Fibroblast of pulmonary artery (primary cell): ENCODE data around the gene SLC27A1.
A peak's percentile ranks its signal among the peaks of the same experiment; 100 is the strongest.

Source experiments
- DNase-seq: peaks from one replicate; pipeline ENCODE4 v3.0.0-alpha.2; 2010; ENCODE audit warnings: low read depth
- H3K4me3 ChIP-seq: replicated peaks from 2 replicates; pipeline ENCODE4 v1.5.1; 2011; ENCODE audit warnings: low read depth, mild to moderate bottlenecking, control low read depth, low read length, moderate library complexity
- CTCF ChIP-seq: IDR thresholded peaks from 2 replicates; pipeline ENCODE4 v1.5.1; 2011; ENCODE audit warnings: mild to moderate bottlenecking, control low read depth, low read length, inconsistent platforms; ENCODE audit errors: missing control alignments

Gene SLC27A1

DNA sequence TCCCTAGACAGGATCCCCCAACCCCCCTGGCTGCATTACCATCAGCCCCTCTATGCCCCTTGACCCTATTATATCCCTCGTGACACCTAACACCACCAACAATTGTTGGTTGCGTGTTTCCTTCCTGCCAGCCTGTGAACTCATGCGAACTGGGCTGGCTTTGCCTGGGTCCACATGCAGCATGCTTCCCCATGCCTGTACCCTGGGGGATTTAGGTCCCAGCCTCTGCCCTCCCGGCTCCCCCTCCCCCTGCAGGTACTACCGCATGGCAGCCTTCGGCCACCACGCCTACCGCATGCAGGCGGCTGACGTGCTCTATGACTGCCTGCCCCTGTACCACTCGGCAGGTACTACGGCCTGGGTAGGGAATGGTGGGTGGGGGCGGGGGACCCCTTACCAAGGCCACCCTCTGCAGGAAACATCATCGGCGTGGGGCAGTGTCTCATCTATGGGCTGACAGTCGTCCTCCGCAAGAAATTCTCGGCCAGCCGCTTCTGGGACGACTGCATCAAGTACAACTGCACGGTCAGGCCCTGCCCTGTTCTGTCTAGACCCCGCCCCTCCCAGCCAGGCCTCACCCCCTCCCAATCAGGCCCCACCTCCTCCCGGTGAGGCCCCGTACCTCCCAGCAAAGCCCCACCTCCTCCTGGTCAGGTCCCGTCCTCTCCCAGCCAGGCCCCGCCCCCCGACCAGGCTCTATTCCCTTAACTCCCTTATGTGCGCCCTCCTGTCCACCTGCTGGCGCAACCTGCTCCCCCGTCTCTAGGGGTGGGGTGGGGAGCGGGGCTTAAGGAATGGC, 18.5 kb downstream of the SLC27A1 start:
- peak; percentile 34 for DNase-seq
- TF ChIP-seq CTCF: no peak
- H3K4me3 ChIP-seq: no peak overlapping the region

DNA sequence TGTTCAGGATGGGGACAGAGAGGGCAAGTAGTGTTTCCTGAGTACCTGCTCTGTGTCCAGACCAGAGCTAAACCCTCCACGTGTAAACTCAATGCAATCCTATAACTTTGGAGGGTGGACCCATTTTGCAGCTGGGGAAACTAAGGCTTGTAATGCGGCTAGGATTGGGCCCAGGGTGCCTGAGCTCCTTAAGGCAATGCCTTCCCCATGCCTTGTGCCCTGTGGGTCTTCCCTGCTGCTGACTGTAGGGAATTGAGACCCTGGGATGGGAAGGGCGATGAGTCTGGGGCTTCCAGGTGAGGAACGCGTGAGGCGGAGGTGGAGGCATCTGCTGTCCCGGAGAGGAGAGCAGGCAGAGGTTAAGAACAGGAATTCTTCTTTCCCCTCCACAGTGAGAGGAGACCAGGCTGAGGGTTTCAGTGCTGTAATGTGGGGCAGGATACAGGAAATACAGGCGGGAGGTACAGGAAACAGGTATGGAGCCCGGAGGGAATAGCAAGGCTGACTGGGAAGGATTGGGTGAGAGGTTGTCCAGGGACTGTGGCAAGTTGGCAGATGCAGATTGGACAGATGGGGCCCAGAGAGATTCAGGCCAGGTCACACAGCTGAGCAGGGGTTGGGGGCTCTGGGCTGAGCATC, 19.2 kb downstream of the SLC27A1 start:
- DNase-seq: no peak
- no peak for TF ChIP-seq CTCF
- H3K4me3 ChIP-seq: no peak overlapping the region

GRCh38 chr19:17490411-17490810, 20.1 kb downstream of the SLC27A1 start:
- no peak for DNase-seq
- H3K4me3 ChIP-seq: no peak overlapping the region
- no peak for TF ChIP-seq CTCF

- TF ChIP-seq CTCF: no peak
- H3K4me3 ChIP-seq: no peak overlapping the region
- no peak for DNase-seq
Observed at GRCh38 chr19:17491287-17491686, 21.0 kb downstream of the SLC27A1 start.

- no peak overlapping the region for H3K4me3 ChIP-seq
- no peak for TF ChIP-seq CTCF
Observed at GRCh38 chr19:17495639-17496296, 25.4 kb downstream of the SLC27A1 start.

DNA sequence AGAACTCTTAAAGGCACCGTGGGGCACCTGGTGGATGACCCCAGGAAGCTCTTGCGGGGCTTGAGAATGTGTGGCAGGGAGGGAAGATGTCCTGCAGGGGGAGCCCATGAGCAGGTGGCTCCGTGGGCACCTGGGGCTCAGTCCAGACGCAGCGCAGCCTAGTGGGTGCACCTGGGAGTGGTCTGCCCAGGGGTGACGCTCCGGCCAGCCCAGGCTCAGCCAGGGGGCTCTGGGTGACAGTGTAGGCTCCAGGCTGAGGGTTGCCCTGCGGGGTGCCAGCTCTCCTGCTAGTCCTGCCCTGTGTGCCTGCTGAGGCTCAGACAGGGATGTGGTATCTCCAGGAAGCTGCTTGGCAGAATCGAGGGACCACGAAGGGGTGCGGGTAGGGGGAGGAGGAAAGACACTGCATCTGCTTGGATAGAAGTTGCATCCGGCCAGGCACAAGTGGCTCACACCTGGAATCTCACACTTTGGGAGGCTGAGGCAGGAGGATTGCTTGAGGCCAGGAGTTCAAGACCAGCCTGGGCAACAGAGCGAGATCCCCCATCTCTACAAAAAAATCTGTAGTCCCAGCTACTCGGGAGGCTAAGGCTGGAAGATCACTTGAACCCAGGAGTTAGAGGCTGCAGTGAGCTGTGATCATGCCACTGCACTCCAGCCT, 26.1 kb downstream of the SLC27A1 start:
- peak; percentile 83 for TF ChIP-seq CTCF
- DNase-seq: peak; percentile 74
- no peak overlapping the region for H3K4me3 ChIP-seq

More at GRCh38 chr19:17495639-17496296, 25.4 kb downstream of the SLC27A1 start:
- DNase-seq: no peak
